ENCODE measurements around the gene MAML1. TPM values are rescaled to one million over a fixed set of nuclear protein-coding genes. Genes with fewer than 3 reads are reported as not detected.
A peak's percentile ranks its signal among the peaks of the same experiment; 100 is the strongest.

Gene MAML1
- total and polyA plus RNA-seq, 2 experiments from 2014 or later = 7.5 to 15.9 TPM

DNA sequence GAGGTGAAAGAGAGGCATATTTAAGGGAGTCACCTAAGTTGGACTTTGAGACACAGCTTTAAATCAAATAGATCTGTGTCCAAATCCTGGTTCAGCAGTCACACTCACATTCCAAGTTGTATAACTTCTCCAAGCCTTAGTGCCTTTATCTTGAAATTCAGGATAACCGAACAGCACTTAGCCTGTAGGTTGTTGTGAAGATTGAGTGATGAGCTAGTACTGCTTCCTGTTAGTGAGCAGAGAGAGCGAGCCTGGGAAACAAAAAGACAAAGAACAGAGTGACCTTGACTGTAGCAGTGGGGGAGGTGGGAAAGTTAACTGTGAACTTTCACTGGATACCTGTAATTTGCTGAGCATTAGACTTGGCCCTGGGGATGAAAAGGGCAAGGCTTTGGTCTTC is 22.4 kb downstream of the MAML1 start:
- Histone ChIP-seq H3K27me3 (no peaks in the 10 kb centered on the region), H3K79me2 (peaks cover 99% of the 10 kb centered on the region), H3K9me2 (replicated peaks; ENCODE audit: insufficient read depth) (no peaks in the 10 kb centered on the region), H3K9me3 (ENCODE audit: low read depth) (no peaks in the 10 kb centered on the region), H3K4me1 (ENCODE audit: insufficient read depth) (peaks cover 13% of the 10 kb centered on the region), H3K36me3 (replicated peaks; ENCODE audit: insufficient read depth, low read depth) (no peaks in the 10 kb centered on the region), H3K27ac (peak overlapping the region; percentile 57), H4K20me1 (ENCODE audit: insufficient read depth, poor library complexity, severe bottlenecking) (peaks cover 94% of the 10 kb centered on the region), H3K4me2 (peak overlapping the region; percentile 43), H2AFZ (no peak overlapping the region), H3K4me3 (no peak overlapping the region)
- 31% methylated on average over 2 of the region's 2 CpGs for WGBS (ENCODE audit: low lambda C conversion rate, missing lambda C conversion rate)
- peak; percentile 38 for DNase-seq (ENCODE audit: low spot score)
- TF ChIP-seq EZH2phosphoT487 (IDR thresholded peaks at IDR 0.05; ENCODE audit: low read depth, severe bottlenecking, unreplicated experiment) = no peak
- TF ChIP-seq EZH2 (IDR thresholded peaks at IDR 0.05; ENCODE audit: borderline replicate concordance) = no peak
- TF ChIP-seq, protein P1, sequence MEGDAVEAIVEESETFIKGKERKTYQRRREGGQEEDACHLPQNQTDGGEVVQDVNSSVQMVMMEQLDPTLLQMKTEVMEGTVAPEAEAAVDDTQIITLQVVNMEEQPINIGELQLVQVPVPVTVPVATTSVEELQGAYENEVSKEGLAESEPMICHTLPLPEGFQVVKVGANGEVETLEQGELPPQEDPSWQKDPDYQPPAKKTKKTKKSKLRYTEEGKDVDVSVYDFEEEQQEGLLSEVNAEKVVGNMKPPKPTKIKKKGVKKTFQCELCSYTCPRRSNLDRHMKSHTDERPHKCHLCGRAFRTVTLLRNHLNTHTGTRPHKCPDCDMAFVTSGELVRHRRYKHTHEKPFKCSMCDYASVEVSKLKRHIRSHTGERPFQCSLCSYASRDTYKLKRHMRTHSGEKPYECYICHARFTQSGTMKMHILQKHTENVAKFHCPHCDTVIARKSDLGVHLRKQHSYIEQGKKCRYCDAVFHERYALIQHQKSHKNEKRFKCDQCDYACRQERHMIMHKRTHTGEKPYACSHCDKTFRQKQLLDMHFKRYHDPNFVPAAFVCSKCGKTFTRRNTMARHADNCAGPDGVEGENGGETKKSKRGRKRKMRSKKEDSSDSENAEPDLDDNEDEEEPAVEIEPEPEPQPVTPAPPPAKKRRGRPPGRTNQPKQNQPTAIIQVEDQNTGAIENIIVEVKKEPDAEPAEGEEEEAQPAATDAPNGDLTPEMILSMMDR (IDR thresholded peaks at IDR 0.05; ENCODE audit: poor library complexity) = no peak

DNA sequence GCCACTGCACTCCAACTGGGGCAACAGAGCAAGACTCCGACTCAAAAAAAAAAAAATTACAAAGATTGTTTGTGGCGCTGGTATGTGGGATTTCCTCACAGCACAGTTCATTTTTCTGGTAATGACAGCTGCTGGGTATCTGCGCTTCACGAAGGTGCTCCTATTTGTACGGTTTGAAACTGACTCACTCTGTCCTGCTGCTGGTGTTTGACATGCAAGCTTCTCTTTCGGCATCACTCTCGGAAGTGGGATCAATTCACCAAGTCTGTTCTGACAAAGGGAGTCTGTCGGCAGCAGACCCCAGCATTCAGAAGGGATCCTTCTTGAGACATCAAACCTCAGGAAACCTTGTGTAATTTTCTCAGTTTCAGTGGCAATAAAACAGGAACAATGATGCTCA is 26.3 kb downstream of the MAML1 start:
- no peaks in the 10 kb centered on the region for H3K9me2 ChIP-seq (replicated peaks; ENCODE audit: insufficient read depth)
- H3K27me3 ChIP-seq = no peaks in the 10 kb centered on the region
- H3K36me3 ChIP-seq (replicated peaks; ENCODE audit: insufficient read depth, low read depth) = no peaks in the 10 kb centered on the region
- H3K4me2 ChIP-seq = no peak overlapping the region
- no peaks in the 10 kb centered on the region for H3K9me3 ChIP-seq (ENCODE audit: low read depth)
- H4K20me1 ChIP-seq (ENCODE audit: insufficient read depth, poor library complexity, severe bottlenecking) = peaks cover 95% of the 10 kb centered on the region
- WGBS (ENCODE audit: low lambda C conversion rate, missing lambda C conversion rate) = 97% methylated on average over 8 of the region's 8 CpGs
- H3K4me3 ChIP-seq = no peak overlapping the region
- peaks cover 89% of the 10 kb centered on the region for H3K79me2 ChIP-seq
- no peak for DNase-seq (ENCODE audit: low spot score)
- H3K4me1 ChIP-seq (ENCODE audit: insufficient read depth) = peaks cover 32% of the 10 kb centered on the region
- H3K27ac ChIP-seq = no peak overlapping the region
- H2AFZ ChIP-seq = no peak overlapping the region
- no peak for TF ChIP-seq EZH2 (IDR thresholded peaks at IDR 0.05; ENCODE audit: borderline replicate concordance)
- TF ChIP-seq, protein P1 (IDR thresholded peaks at IDR 0.05; ENCODE audit: poor library complexity) = no peak
- TF ChIP-seq EZH2phosphoT487 (IDR thresholded peaks at IDR 0.05; ENCODE audit: low read depth, severe bottlenecking, unreplicated experiment) = no peak

DNA sequence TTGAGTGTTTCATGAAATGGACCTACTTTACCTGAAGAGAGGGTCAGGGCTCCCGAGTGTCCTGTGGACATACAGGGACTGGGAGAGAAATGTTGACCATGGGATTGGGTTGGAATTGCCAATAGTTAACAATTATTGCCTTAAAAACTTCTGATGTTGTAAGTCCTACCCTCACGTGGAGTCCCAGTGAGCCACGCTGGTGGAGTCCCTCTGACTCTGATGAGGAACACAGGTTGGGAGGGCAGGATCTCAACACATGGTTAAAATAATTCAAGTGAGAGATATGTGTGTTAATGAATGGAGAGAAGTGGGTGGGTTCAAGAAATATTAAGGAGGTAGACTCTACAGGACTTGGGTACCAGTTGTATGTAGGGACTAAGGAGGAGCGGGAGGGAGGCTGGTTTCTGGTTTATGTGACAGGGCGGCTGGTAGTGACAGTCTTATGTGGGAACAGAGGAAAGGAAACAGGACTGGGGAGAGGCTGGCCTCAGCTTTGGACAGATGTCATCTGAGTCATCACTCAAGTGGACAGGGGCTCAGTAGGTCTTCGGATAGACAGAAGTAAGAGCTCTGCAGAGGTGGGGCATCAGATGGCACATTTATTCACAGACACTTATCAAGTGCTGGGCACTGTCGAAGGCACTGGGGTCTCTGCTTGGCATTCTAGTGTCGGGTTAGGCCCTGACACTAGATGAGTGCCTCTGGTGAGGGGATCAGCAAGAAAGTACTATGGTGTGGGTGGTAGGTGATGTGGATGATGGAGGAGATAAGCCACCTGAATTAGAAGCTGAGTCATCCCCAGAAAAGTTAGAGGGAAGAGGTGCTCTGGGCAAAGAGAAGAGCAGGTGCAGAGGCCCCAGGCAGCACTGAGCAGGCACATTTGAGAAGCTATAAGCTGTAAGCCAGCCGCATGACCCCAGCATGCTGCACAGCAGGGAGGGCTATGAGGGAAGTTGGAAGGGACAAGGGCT is 27.2 kb downstream of the MAML1 start:
- Histone ChIP-seq H3K4me2 (no peak overlapping the region), H3K4me1 (ENCODE audit: insufficient read depth) (peaks cover 27% of the 10 kb centered on the region), H3K4me3 (no peak overlapping the region), H3K36me3 (replicated peaks; ENCODE audit: insufficient read depth, low read depth) (no peaks in the 10 kb centered on the region), H2AFZ (no peak overlapping the region), H3K27me3 (no peaks in the 10 kb centered on the region), H3K27ac (no peak overlapping the region), H3K79me2 (peaks cover 89% of the 10 kb centered on the region), H3K9me2 (replicated peaks; ENCODE audit: insufficient read depth) (no peaks in the 10 kb centered on the region), H4K20me1 (ENCODE audit: insufficient read depth, poor library complexity, severe bottlenecking) (peaks cover 91% of the 10 kb centered on the region), H3K9me3 (ENCODE audit: low read depth) (no peaks in the 10 kb centered on the region)
- WGBS (ENCODE audit: low lambda C conversion rate, missing lambda C conversion rate) = 91% methylated on average over 9 of the region's 9 CpGs
- DNase-seq (ENCODE audit: low spot score) = no peak
- TF ChIP-seq EZH2 (IDR thresholded peaks at IDR 0.05; ENCODE audit: borderline replicate concordance) (no peak), EZH2phosphoT487 (IDR thresholded peaks at IDR 0.05; ENCODE audit: low read depth, severe bottlenecking, unreplicated experiment) (no peak)
- TF ChIP-seq, protein P1 (IDR thresholded peaks at IDR 0.05; ENCODE audit: poor library complexity) = no peak

All from hepatocyte (in vitro differentiated cells).